ENCODE measurements around the gene KISS1R.

The KISS1R gene

GRCh38 chr19:925087-925525, 8.0 kb downstream of the KISS1R start:
- peak; percentile 71 for DNase-seq

GRCh38 chr19:925526-926322, 8.6 kb downstream of the KISS1R start, which contains the start of gene ARID3A:
TSS of gene ARID3A (plus strand) at chr19:926035. CDS start at chr19:929529, 3,494 bp downstream.
- peak; percentile 94 for DNase-seq

DNA sequence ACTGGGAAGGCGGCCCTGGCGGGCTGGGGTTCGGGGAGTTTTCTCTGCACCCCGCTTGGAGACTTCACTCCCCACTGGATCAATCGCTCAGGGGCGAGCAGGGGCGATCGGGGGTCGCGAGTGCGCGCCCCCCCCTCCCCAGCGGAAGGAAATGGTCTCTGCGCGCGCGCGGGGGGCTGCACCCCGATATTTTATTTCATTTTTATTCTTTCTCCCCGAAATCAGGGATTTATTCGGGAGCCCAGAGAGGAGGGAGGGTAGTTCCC, 9.1 kb downstream of the KISS1R start:
- DNase-seq = no peak

DNA sequence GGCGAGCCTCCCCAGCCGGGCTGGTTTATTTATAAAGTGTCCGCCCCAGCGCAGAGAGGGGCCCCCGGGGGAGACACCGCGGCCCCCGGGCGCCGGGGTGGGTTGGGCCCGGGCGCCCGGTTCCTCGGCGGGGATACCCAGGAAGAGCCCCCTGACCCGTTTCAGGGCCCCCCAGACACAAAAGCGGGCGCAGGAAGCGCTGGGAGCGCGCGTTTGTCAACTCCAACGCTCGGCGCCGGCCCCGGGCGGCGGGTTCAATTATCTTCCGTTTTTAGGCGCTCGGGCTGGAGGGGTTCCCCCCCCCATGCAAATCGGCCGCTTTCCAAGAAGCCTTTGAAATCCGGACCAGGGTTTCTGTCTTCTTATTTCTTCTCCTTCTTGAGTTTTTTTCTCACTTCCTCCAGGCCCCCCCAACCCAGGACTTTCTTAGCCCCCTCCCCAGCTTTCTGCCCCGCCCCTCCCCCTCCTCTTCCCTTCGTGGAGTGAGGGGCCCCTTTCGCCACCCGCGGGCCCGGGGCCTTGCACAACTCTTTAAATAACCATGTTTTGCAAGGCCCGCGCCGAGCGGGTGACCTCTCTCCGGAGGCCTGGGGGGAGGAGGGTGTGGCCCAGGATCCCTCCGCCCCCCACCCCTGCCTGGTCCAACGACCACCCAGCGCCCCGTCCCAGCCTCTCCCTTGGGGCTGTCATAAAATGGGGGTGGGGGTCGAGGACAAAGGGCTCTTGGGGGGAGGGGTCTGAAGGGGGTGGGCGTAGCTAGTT, 9.6 kb downstream of the KISS1R start:
- DNase-seq = peak; percentile 72

DNA sequence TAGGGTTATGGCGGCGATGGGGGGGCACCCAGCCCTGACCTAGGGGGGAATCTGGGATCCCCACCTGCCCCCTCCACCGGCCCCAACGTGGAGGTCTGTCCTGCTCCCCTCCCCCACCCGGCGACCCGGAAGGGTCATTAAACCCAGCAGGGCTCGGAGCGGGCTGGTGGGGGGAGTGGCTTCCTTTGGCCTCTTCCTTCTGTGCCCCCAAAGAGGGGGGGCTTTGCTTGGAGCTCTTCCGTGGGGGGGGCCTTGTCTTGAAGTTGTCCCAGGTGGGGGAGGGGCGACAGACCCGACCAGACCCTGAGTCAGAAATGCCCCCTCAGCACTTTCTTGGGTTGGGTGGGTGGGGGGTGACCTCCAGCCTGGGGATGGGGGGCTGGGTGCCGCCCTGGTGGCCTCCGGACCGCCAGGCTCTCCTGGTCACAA, 10.2 kb downstream of the KISS1R start:
- no peak for DNase-seq

DNA sequence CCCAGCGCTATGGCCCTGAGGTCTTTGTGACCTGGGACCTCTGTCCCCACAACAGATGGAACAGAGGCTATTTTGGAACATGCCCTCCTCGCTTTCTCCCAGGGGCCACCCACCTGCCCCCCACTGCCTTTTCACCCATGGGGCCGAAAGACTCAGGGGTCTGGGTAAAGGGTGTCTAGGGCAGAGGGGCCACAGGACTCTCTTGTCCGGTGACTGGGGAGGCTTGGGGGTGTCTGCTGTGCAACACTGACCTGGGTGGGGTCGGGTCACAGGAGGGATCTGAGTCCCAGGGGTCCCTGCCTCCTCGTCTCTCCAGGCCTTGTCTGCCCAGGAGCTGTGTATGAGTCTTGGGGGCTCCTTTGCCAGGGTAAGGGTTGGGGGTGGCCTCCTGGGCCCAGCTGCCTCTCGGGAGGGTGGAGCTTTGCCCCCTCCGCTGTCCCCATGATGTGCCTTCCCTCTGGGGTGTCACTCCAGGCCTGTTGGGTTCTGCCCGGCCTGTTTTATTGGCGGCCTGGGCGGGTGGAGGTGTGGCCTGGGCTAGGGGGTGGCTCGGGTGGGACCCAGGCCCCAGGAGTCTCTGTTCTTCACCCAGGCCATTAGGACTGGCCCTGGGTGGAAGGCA, 10.8 kb downstream of the KISS1R start:
- DNase-seq = no peak

GRCh38 chr19:928471-929202, 11.5 kb downstream of the KISS1R start:
- no peak for DNase-seq

GRCh38 chr19:929203-929890, 12.2 kb downstream of the KISS1R start:
- DNase-seq = no peak

- DNase-seq = no peak
Observed at GRCh38 chr19:929891-930258, 12.7 kb downstream of the KISS1R start.

GRCh38 chr19:931860-932647, 14.9 kb downstream of the KISS1R start:
- DNase-seq = no peak

- DNase-seq = peak; percentile 71
Observed at GRCh38 chr19:932648-933552, 15.8 kb downstream of the KISS1R start.

DNA sequence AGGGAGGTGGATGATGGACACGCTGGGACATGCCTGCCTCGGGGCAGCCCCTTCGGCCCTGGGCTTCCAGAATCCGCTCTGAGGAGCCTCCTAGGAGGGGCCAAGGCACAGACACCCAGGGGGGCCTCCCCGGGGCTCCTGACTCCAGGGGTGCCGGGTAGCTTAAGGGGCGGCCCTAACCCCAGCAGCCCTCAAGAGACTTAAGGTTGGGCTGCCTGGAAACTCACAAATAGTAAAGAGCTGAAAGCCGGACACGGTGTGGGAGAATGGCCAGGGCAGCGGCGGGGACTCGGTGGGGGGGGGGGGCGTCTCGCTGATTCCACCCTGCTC, 16.4 kb downstream of the KISS1R start:
- DNase-seq = no peak

DNA sequence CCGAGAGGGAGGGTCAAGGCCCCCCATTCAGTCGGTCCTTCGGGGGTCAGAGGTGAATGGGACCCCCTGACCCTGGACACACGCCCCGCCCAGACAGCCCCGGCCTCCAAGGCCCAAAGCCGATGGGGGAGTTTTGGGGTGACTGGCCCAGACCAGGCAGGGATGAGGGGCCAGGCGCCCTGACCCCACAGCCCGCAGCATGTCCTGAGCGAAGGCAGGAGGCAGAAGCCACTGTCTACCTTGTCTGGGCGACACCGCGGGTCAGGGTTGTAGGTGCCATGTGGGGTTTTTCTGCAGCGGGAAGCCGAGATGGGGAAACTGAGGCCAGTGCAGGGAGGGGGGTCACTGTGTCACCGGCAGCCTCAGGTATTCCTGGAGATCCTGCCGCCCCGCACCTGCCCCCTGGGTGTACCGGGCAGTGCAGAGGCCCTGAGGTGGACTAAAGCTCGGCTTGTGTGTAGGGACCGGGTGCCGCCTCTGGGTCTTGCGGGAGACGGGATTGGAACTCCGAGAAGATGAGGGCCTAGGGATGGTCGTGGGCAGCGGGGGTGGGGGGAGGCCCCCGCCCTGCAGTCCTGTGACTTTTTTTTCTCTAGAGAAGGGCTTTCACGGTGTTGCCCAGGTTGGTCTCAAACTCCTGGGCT, 17.2 kb downstream of the KISS1R start:
- DNase-seq = no peak

DNA sequence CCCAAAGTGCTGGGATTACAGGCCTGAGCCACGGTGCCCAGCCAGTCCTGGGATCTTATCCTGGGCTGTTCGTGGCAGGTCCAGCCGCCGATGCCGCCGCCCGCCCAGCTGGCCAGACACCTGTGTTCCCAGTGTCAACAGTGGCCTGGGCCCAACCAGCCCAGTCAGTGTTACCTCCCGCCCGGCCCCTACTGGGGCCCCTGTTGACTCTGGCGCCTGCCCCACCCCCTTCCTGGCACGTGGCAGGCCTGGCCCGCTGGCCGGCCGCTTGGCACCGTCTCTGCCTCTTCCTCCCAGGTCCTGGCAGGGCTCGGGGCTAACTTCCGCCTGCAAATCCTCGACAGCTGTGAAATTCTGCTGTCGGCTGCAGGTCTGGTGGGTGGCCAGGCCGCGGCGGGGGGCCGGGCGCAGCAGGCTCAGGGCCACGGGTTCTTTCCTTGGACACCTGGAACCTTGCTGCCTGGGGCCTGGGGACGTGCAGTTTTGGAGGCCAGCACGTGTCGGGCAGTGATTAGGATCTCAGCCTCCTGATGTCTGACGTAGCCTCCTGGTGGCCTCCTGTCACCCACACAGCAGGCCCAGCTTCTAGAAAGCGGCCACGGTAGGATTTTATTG, 17.8 kb downstream of the KISS1R start:
- no peak for DNase-seq

GRCh38 chr19:936175-936546, 19.0 kb downstream of the KISS1R start:
- no peak for DNase-seq

DNA sequence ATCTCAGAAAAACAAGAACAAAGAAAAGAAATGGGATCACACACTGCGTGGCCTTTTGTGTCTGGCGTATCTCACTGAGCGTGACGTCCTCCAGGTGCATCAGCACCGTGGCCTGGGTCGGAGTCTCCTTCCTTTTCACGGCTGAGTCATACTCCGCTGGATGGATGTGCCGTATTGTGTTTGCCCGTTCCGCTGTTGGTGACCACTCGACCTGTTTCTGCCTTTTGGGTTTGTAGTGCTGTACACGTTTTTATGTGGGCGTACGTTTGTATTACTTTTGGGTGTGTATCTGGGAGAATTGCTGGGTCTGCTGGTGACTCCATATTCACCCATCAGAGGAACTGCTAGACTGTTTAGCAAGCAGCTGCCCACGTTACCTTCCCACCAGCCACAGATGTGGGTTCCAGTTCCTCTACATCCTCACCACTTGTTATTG, 20.1 kb downstream of the KISS1R start:
- DNase-seq = peak; percentile 71

GRCh38 chr19:938233-938923, 21.2 kb downstream of the KISS1R start:
- no peak for DNase-seq

DNA sequence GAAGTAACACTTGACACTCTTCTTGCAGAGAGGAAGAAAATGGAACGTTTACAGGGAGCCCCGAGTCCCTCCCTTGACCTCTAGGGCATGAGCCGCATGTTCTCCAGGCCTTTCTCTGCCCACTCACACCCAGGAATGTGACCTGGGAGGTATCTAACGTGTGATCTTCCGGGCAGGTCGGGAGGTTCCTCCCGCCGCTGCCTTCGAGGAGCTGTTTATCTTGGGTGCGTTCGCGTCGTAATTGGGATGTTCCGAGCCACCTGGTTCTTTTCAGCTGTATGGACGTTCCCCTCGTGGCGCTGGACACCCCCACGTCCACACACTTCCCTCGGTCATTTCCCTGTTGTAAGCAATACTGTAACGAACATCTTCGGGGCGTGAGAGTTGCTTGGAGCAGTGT, 22.3 kb downstream of the KISS1R start:
- DNase-seq = no peak

GRCh38 chr19:939922-940321, 22.8 kb downstream of the KISS1R start:
- no peak for DNase-seq

All from activated CD8-positive, alpha-beta memory T cell treated with anti-CD3 and anti-CD28 coated beads for 24 hours (primary cell).